Muscle of back (tissue), 11 donors: ENCODE measurements around the gene SEM1. TPM values are rescaled to one million over a fixed set of nuclear protein-coding genes. Genes with fewer than 3 reads are reported as not detected.
"Not testable (repeated sequence)": the region's sequence is repeated elsewhere in the genome, so short reads cannot be mapped to it uniquely, and the experiment has no call there.

Experiments used
- DNase-seq, 3 donors: peaks; one replicate each; pipeline versions ENCODE4 v3.0.0 to v3.0.0-alpha.2; 2013
- polyA plus RNA-seq, 10 donors: library from polyadenylated mRNA; unstranded; fragments of 120-200 nt; gene quantifications; one replicate each; pipeline ENCODE4 v1.2.1, GENCODE V29; 2013; ENCODE audit not compliant: insufficient read length in 10 of 10

SEM1 gene
- polyA plus RNA-seq, 10 donors: 111 to 234 (median 144) TPM

DNA sequence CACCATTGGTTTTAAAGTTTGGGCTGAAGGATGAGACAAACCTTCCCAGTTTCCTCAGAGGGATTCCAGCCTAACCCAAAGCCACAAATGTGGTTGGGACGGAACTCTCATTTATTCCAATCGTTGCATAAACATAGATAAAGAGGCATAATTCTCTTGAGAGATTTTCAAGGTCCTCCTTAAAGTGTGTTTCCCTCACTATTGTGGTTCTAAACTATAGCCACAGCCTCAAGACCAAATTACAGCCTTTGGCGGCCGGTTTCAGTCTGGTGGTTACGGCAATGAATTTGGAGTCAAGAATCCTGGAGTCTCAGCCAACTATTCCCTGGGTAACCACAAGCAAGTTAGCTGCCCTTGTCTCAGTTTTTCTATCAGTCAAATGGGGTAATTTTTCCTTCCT is 42.6 kb downstream of the SEM1 start:
- no peak for DNase-seq

GRCh38 chr7:96665689-96666088 is 44.0 kb downstream of the SEM1 start:
- no peak for DNase-seq

- DNase-seq: no peak
These were observed 44.9 kb downstream of the SEM1 start for GRCh38 chr7:96664793-96665192.

GRCh38 chr7:96663871-96664445 is 45.7 kb downstream of the SEM1 start:
- DNase-seq: no peak

- no peak for DNase-seq
These were observed 46.2 kb downstream of the SEM1 start for GRCh38 chr7:96663457-96663856.

DNA sequence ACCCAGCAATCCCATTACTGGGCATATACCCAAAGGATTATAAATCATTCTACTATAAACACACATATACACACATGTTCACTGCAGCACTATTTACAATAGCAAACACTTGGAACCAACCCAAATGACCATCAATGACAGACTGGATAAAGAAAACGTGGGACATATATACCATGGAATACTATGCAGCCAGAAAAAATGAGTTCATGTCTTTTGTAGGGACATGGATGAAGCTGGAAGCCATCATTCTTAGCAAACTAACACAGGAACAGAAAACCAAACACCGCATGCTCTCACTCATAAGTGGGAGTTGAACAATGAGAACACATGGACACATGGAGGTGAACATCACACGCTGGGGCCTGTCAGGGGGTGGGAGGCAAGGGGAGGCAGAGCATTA is 47.5 kb downstream of the SEM1 start:
- not testable (repeated sequence) for DNase-seq

- DNase-seq: no peak
These were observed 51.6 kb downstream of the SEM1 start for GRCh38 chr7:96658022-96658412.

GRCh38 chr7:96657347-96658021 is 52.2 kb downstream of the SEM1 start:
- DNase-seq: no peak

GRCh38 chr7:96655956-96656355 is 53.7 kb downstream of the SEM1 start:
- DNase-seq: no peak

GRCh38 chr7:96654630-96655188 is 54.9 kb downstream of the SEM1 start:
- no peak for DNase-seq

DNA sequence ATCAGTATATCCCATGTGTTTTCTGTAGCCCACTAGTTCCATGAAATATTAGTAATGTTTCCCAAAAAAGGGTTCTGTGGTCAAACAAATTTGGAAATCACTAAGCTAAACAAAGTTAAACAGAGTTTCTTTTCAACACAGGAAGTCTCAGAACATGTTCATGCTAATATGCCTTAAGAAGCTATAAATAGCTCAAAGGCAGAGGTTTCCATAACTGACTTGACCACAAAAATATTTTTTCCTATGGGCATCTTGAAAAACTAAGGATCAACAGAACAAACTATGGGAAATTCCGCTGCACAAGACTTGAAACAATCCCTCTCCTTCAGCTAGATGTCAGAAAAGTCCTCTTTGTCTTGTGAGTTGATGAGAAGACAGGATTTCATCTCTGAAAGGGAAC is 59.7 kb downstream of the SEM1 start:
- DNase-seq: no peak

DNA sequence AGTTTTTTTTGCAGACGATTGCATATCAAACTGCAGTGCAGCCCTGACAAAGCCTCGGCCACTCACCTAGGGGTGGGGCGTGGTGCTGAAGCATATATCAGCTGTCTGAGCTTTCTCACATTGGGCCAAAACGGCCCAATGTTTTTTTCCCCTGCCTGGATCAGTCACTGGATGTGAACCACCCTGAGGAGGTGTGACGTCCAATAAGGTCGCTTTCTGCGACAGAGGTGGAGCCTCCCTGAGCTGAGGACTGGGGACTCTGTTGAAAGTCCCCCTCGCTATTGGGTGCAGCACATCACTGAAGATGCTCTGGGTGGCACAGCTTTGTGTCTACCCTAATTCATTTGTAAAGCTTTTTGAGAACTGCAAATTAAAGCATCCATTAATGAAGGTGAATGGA is 60.9 kb downstream of the SEM1 start:
- DNase-seq: no peak

DNA sequence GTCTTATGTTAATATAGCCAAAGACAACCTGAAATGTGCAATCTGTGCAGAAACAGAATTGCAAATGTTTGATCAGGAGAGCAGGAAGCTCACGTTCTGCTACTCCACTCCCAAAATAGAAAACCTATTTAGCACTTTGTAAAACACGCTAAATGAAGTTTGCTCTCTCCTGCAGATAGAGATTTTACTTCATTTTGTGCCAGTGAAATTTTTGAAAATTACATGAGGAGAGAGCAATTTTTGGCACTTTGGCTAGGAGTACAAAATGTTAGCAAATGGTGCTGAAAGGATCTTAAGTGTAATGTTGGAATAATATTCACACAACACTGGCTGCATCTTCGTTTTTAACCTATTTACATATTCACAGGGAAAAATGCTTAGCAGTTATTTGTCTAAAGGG is 61.9 kb downstream of the SEM1 start:
- no peak for DNase-seq

DNA sequence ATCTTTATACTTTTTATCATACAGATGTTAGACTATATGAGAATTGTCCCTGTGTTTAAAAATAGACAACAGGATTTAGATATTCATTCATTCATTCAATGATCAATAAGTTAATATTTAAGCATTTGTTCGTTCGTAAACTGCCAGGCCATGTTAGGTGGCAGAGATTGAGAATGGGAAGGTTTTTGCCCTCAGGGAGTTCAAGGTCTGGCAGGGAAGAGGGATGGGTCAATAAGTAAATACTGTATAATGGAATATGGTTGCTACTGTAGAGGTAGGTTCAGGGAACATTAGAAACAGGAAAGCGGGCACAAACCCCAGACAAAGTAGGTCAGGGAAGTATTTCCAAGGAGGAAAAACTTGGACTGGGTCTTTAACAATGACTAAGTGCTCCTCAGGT is 64.6 kb downstream of the SEM1 start:
- DNase-seq: no peak

DNA sequence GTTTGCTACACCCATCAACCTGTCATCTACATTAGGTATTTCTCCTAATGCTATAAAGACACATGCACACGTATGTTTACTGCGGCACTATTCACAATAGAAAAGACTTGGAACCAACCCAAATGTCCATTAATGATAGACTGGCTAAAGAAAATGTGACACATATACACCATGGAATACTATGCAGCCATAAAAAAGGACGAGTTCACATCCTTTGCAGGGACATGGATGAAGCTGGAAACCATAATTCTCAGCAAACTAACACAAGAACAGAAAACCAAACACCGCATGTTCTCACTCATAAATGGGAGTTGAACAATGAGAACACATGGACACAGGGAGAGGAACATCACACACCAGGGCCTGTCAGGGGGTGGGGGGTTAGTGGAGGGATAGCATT is 66.2 kb downstream of the SEM1 start:
- DNase-seq: not testable (repeated sequence)

GRCh38 chr7:96640054-96640453 is 69.6 kb downstream of the SEM1 start:
- DNase-seq: no peak
